Transverse colon (tissue), 3 donors: ENCODE data around the gene PTGES2.
"Not testable (repeated sequence)": the region's sequence is repeated elsewhere in the genome, so short reads cannot be mapped to it uniquely, and the experiment has no call there.

ENCODE experiments used
- CTCF ChIP-seq, 5 experiments: fragments of 200-600 bp in 3 of 5; fragments of 450-650 bp in 2 of 5; sonication (generic) in 3 of 5; IDR thresholded peaks; 1 replicate in 2 of 5; 2 replicates in 3 of 5; pipeline ENCODE4 v1.5.1; 2016 to 2017; ENCODE audit warnings: antibody characterized with exemption in 5 of 5, inconsistent platforms in 3 of 5, mild to moderate bottlenecking in 2 of 5, moderate library complexity in 1 of 5
- EP300 ChIP-seq: sonication (generic); formaldehyde crosslinking; IDR thresholded peaks from one replicate; pipeline ENCODE4 v1.6.1; 2017; ENCODE audit warnings: antibody characterized with exemption, low read depth
- POLR2A ChIP-seq: fragments of 450-650 bp; IDR thresholded peaks from one replicate; pipeline ENCODE4 v1.6.1; 2016; ENCODE audit warnings: antibody characterized with exemption, mild to moderate bottlenecking, moderate library complexity

- not testable (repeated sequence) for TF ChIP-seq CTCF (IDR thresholded peaks at IDR 0.05); EP300; POLR2A
These were observed 4.6 kb upstream of the PTGES2 start for GRCh38 chr9:128132139-128132538.
